D721Med (cell line): Measurements from ENCODE around the gene MDK.

Source experiments
- DNase-seq: peaks from one replicate; pipeline ENCODE4 v3.0.0; 2011; ENCODE audit warnings: low spot score; ENCODE audit not compliant: insufficient read length
- FAIRE-seq: peaks from 2 replicates; lab custom pipeline; 2011; peaks lifted over from hg19 to GRCh38; lab: Jason Lieb, UNC
- TF ChIP-seq, protein P1 (sequence below): IDR thresholded peaks from 2 replicates; pipeline ENCODE4 v1.5.1; 2012; ENCODE audit warnings: mild to moderate bottlenecking, control low read depth; ENCODE audit not compliant: insufficient read depth; ENCODE audit errors: missing control alignments

MDK gene

DNA sequence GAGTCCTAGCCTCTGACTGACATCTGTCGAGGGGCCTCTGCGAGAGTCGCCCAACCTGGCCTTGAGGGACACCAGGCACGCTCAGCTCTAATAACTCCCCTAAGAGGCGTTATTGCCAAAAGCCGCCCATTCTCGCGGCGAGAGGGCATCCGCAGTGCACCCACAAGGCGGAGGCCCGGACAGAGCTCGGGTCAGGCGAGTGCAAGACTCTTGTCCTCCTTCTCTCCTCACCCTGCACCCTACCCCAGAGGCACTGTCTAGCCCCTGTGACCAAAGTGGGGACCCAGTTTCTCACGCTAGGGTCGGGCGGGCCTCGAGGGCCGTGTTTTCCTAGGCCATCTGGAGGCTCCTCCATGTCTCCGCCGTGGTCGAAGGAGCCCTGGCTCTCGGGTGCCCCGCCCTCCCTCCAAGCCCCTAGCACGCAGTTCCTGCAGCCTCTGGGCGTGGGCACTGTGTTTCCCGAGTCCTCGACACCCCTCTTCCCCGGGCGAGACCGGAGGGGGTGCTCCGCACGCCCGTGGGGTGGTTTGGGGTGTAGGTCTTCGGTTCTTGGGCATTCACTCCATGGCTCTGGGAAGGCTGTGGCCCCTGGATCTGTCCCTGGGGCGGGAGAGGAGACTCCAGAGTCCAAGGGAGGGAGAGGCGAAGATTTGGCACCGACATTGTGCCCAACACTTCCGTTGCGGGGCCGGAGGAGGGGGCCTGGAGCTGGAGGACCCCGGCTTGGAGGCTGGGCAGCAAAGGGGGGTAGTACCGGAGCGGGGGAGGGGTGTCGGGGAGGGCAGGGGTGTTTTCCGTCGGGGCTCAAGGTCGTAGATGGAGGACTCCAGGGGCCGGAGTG lies 9.1 kb downstream of the MDK start:
- DNase-seq, result no peak
- TF ChIP-seq, protein P1, sequence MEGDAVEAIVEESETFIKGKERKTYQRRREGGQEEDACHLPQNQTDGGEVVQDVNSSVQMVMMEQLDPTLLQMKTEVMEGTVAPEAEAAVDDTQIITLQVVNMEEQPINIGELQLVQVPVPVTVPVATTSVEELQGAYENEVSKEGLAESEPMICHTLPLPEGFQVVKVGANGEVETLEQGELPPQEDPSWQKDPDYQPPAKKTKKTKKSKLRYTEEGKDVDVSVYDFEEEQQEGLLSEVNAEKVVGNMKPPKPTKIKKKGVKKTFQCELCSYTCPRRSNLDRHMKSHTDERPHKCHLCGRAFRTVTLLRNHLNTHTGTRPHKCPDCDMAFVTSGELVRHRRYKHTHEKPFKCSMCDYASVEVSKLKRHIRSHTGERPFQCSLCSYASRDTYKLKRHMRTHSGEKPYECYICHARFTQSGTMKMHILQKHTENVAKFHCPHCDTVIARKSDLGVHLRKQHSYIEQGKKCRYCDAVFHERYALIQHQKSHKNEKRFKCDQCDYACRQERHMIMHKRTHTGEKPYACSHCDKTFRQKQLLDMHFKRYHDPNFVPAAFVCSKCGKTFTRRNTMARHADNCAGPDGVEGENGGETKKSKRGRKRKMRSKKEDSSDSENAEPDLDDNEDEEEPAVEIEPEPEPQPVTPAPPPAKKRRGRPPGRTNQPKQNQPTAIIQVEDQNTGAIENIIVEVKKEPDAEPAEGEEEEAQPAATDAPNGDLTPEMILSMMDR, result no peak
- no peak for FAIRE-seq

DNA sequence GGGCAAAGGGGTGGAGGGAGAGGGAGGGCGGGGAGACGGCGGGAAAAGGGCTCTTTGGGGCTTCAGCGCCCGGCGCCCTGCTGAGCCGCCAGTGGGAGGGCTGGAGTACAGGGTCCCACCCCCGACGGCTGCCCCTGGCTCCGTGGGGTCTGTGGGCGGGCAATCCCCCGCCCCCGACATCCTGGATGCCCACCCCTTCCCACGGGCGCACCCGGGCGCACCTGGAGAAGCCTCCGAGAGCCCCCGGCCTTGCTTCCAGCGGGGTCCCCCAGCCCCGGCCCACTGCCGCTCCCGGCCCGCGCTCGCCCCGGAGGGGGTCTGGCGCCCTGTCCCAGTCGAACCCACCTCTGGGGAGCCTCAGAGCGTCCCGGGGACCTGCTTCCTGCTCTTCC lies 9.7 kb downstream of the MDK start:
- FAIRE-seq (no peak), DNase-seq (no peak)
- TF ChIP-seq, protein P1, result no peak

DNA sequence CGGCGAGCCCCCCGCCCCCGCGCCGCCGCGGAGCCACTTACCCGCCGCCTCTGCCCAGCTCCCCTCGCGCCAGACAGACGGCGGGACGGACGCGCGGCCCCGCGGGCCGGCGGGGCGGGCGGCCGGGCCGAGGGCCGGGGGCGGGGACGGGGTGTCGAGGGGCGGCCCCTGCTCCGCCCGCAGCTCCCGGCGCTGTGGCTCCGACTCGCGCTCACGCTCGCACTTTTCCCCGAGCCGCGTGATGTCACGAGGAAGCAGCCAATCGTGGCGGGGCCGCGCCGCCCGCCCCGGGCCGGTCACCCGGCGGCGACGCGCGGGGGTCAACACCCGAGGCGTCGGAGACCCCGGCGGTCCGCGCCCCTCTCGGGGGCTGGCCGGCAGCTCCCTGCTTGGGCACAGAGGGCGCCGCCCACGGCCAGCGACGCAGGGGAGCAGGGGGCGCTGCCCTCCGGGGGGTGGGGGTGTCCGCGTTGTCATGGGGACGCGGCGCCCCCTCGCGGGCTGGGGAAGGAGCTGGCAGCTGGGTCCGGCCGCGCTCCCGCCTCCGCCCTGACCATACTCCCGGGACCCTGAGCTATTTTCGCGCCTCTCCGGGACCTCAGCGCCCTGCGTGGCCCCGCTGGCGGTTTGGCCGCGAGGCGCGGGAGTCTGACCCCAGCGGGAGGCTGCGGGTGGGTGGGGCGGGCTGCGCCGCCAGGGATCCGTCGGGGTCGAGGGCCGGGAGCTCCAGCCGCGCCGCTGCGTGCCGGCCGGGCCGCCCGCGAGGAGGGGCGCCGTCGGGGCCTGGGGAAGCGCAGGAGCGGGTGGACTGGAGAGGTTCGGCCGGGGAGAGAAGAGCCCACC lies 10.3 kb downstream of the MDK start, which contains the start of gene CHRM4:
TSS of gene CHRM4 (minus strand) at position 199 of the 843 bp plus-strand sequence. CDS start 5,219 bp downstream, outside the sequence.
- DNase-seq, result peak; percentile 86
- no peak for FAIRE-seq
- TF ChIP-seq, protein P1, result peak; percentile 42

DNA sequence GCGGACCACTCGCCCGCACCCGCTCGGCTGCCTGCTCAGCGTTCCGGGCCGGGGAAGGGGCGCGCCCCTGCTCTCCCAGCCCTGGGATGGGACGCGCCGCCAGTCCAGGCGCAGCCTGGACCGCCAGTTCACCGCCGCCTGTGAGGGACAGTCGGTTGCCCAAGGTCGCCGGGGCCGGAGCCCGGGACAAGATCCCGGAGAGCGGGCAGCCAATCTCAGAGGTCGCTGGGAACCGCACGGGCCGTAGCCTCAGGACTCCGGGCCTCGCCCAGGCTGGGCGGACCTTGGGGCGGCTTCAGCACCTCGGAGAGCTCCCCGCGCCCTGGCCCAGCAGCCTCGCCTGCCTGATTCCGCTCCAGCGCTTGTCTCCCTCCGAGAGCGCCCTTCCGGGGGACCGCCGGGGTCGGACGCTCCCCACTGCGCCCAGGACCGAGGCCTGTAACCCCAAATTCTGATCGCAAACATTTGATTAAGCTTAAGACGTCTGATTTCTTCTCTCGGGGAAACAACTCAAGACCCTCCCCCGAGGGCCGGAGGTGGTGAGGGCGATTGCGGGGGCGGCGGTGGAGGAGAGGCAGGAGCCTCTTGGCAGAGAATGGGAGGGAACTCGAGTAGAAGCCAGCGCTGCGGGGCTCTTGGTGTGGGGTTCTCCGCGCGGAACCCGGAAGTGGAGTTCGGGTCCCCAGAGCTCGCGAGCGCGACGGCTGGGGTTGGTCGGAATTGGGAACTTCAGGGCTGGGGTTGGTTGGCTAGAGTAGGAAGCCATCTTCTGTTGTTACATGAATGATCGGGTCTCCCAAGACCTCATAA lies 11.2 kb downstream of the MDK start:
- DNase-seq (no peak), FAIRE-seq (no peak)
- TF ChIP-seq, protein P1, result no peak

DNA sequence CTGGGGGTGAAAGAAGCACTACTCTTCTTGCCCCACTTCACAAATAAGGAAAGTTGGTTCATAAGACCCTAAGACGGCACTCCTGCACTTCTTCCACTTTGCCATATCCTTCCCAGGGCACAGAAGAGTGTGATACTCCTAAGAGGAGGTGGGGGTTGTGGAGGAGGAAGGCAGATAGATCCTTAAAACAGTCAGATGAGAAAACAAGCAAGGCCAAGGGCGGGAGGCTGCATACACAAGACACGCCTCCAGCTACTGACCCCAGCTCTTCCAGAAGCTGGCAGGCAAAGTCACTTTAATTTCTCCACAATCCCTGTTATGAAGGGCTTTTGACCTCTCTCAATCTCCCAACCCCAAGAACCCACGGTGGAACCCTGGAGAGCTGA lies 11.8 kb downstream of the MDK start:
- DNase-seq, result no peak
- no peak for FAIRE-seq
- TF ChIP-seq, protein P1, result no peak

DNA sequence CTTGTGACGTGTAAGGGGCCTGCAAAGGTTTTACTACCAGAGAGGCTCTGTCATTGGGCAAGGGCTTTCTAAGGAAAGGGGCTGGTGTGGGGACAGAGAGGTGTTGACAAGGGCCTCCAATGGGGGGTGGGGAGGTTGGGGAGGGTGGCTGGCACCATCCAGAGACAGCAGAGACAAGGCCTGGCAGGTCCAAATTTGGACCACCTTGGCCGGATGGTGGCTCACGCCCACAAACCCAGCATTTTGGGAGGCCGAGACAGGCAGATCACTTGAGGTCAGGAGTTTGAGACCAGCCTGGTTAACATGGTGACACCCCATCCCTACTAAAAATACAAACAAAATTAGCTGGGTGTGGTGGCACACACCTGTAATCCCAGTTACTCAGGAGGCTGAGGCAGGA lies 12.3 kb downstream of the MDK start:
- TF ChIP-seq, protein P1, result no peak
- DNase-seq (no peak), FAIRE-seq (no peak)
